ENCODE results near the gene ZNF432.
A peak's percentile ranks its signal among the peaks of the same experiment; 100 is the strongest.
"Not testable (repeated sequence)": the region's sequence is repeated elsewhere in the genome, so short reads cannot be mapped to it uniquely, and the experiment has no call there.

Gene ZNF432

GRCh38 chr19:52048555-52049501 lies at the start of gene ZNF432:
ZNF432 (minus strand) TSS chr19:52048838; CDS start chr19:52046868, 1,970 bp downstream.
- FAIRE-seq (no peak), DNase-seq (ENCODE audit: insufficient read length, low spot score) (peak; percentile 43)
- TF ChIP-seq CTCF (IDR thresholded peaks at IDR 0.05; ENCODE audit: insufficient read depth, missing control alignments): no peak

- FAIRE-seq; DNase-seq (ENCODE audit: insufficient read length, low spot score): not testable (repeated sequence)
Measured at GRCh38 chr19:52096416-52096815, 47.8 kb upstream of the ZNF432 start.

GRCh38 chr19:52095172-52096014 lies 46.8 kb upstream of the ZNF432 start, which contains the start of gene ZNF841:
ZNF841 (minus strand) TSS chr19:52095765; CDS start chr19:52084801, 10,964 bp downstream.
- no peak for TF ChIP-seq CTCF (IDR thresholded peaks at IDR 0.05; ENCODE audit: insufficient read depth, missing control alignments)
- DNase-seq (ENCODE audit: insufficient read length, low spot score) (peak; percentile 48), FAIRE-seq (no peak)

- DNase-seq (ENCODE audit: insufficient read length, low spot score) (no peak), FAIRE-seq (no peak)
Measured at GRCh38 chr19:52094526-52095130, 46.0 kb upstream of the ZNF432 start.

GRCh38 chr19:52086481-52086880 lies 37.8 kb upstream of the ZNF432 start:
- DNase-seq (ENCODE audit: insufficient read length, low spot score) (no peak), FAIRE-seq (no peak)
- no peak for TF ChIP-seq CTCF (IDR thresholded peaks at IDR 0.05; ENCODE audit: insufficient read depth, missing control alignments)

More at GRCh38 chr19:52094526-52095130, 46.0 kb upstream of the ZNF432 start:
- no peak for TF ChIP-seq CTCF (IDR thresholded peaks at IDR 0.05; ENCODE audit: insufficient read depth, missing control alignments)

- FAIRE-seq: no peak
- DNase-seq (ENCODE audit: insufficient read length, low spot score): no peak
- TF ChIP-seq CTCF (IDR thresholded peaks at IDR 0.05; ENCODE audit: insufficient read depth, missing control alignments): no peak
Measured at GRCh38 chr19:52070496-52070895, 21.9 kb upstream of the ZNF432 start.

- FAIRE-seq (no peak), DNase-seq (ENCODE audit: insufficient read length, low spot score) (no peak)
- TF ChIP-seq CTCF (IDR thresholded peaks at IDR 0.05; ENCODE audit: insufficient read depth, missing control alignments): no peak
Measured at GRCh38 chr19:52069653-52070052, 21.0 kb upstream of the ZNF432 start.

Data from D721Med (cell line).